SU-DHL-6 (cell line): ENCODE results near the gene PDS5A.

Experiments
- CTCF ChIP-seq: fragments of 200-600 bp; sonication (generic); IDR thresholded peaks from one replicate; pipeline ENCODE4 v1.5.1; 2017; ENCODE audit warnings: antibody characterized with exemption, mild to moderate bottlenecking, low read length, moderate library complexity; ENCODE audit not compliant: insufficient read depth, poor library complexity, severe bottlenecking
- EZH2phosphoT487 ChIP-seq: fragments of 200-600 bp; sonication (generic), shearing (Covaris generic); conservative IDR thresholded peaks from 2 replicates; pipeline ENCODE4 v1.6.1; 2018; ENCODE audit warnings: mild to moderate bottlenecking, antibody characterized with exemption, low read length, moderate library complexity, mixed read lengths

GRCh38 chr4:39963656-39964055, 14.1 kb downstream of the PDS5A start:
- TF ChIP-seq CTCF (no peak), EZH2phosphoT487 (no peak)
